Heart left ventricle (tissue), 16 donors: ENCODE results near the gene IL32. TPM values are rescaled to one million over a fixed set of nuclear protein-coding genes. Genes with fewer than 3 reads are reported as not detected.
"Not testable (repeated sequence)": the region's sequence is repeated elsewhere in the genome, so short reads cannot be mapped to it uniquely, and the experiment has no call there.

Experiments
- ATAC-seq, 4 donors: fragments of 200-7000 bp; cut with Tn5 transposase; one replicate each; pipeline ENCODE4 v1.9.1; 2020 to 2022; ENCODE audit warnings: moderate library complexity in 4 of 4, mild to moderate bottlenecking in 3 of 4, moderate number of reproducible peaks in 1 of 4
- DNase-seq, 5 donors: peaks; one replicate each; pipeline ENCODE4 v3.0.0-alpha.2; 2020
- H3K27ac ChIP-seq, 12 donors: fragments of 200-600 bp; sonication (generic) in 4 of 12; one replicate each; pipeline versions ENCODE4 v1.5.0 to v1.8.0; 2016 to 2022; ENCODE audit warnings: mild to moderate bottlenecking in 2 of 12
- H3K27me3 ChIP-seq, 9 donors: fragments of 200-600 bp; sonication (generic) in 2 of 9; one replicate each; pipeline versions ENCODE4 v1.5.1 to v1.8.0; 2016 to 2022; ENCODE audit warnings: mild to moderate bottlenecking in 3 of 9
- H3K36me3 ChIP-seq, 9 donors: fragments of 200-600 bp; sonication (generic) in 2 of 9; one replicate each; pipeline versions ENCODE4 v1.5.0 to v1.8.0; 2018 to 2022; ENCODE audit warnings: mild to moderate bottlenecking in 2 of 9
- H3K4me1 ChIP-seq, 12 donors: fragments of 200-600 bp; sonication (generic) in 4 of 12; one replicate each; pipeline versions ENCODE4 v1.5.0 to v1.8.0; 2016 to 2022; ENCODE audit warnings: mild to moderate bottlenecking in 3 of 12
- H3K4me3 ChIP-seq, 12 donors: fragments of 200-600 bp; sonication (generic) in 4 of 12; one replicate each; pipeline versions ENCODE4 v1.5.0 to v1.8.0; 2017 to 2022; ENCODE audit warnings: mild to moderate bottlenecking in 9 of 12, moderate library complexity in 4 of 12
- H3K9me3 ChIP-seq, 12 donors: fragments of 200-600 bp; sonication (generic) in 4 of 12; one replicate each; pipeline versions ENCODE4 v1.5.0 to v1.8.0; 2016 to 2022; ENCODE audit warnings: mild to moderate bottlenecking in 1 of 12
- CTCF ChIP-seq, 12 donors: fragments of 200-600 bp; sonication (generic) in 4 of 12; IDR thresholded peaks; one replicate each; pipeline versions ENCODE4 v1.5.0 to v1.8.0; 2018 to 2022; ENCODE audit warnings: antibody characterized with exemption in 12 of 12, mild to moderate bottlenecking in 5 of 12
- POLR2A ChIP-seq, 2 donors: fragments of 450-650 bp; IDR thresholded peaks; one replicate each; pipeline ENCODE4 v1.6.1; 2017; ENCODE audit warnings: antibody characterized with exemption in 2 of 2, mild to moderate bottlenecking in 2 of 2, moderate library complexity in 2 of 2
- WGBS, 4 donors: extraction: QIAGEN DNeasy Blood & Tissue Kit in 2 of 4; methylation state at CpG; one replicate each; pipeline versions ENCODE4 v1.1.5 to v1.1.7; 2013 to 2018; 5-methylcytosine and 5-hydroxymethylcytosine counted together
- intact Hi-C, 10 donors: fragments of 100-400 bp; cut with DNase I; formaldehyde crosslinking; loops; one replicate each; pipeline versions ENCODE4 v1.11.1 to v1.14.2; 2022
- polyA plus RNA-seq, 2 donors: library from polyadenylated mRNA; stranded (reverse); fragments of 200-250 nt; gene quantifications; one replicate each; pipeline ENCODE4 v1.2.3, GENCODE V29; 2013
- total RNA-seq, 9 donors: library from RNA; depleted of rRNA in 2 of 9; stranded (reverse); fragments of >200 nt in 2 of 9; fragmentation: NEBNext Ultra II Directional in 3 of 9; extraction: Animal tissue kit (Norgen Biotek cat#: 25700) in 3 of 9; gene quantifications; one replicate each; pipeline versions ENCODE4 v1.1.0 to v1.2.4, GENCODE V29; 2016 to 2023
- donor health status: ischemic (EF 13 %, LVEDD 7.1; RV severe dilation, severe dysfunction).
- donor health status: healthy with polysubstance abuse.
- donor health status: DM: no; HTN: yes; CAD: no.
- donor health status: DM: no; HTN: no; CAD: no.
- donor health status: ischemic (EF 25% LVEDD 6.9; RV normal size, moderate dysfunction).
- donor health status: ischemic (EF 25% LVEDD 5.7; RV mildly dilated, moderate dysfunction).
- donor health status: healthy.
- donor health status: DM: yes; HTN: yes; CAD: no.
- donor health status: ischemic (EF 35%, LVEDD 5.7; RV mildly dilated, moderate dysfunction).
- donor health status: nonischemic (EF 11% LVEDD 7.7; RV severe dilation, severe dysfunction).
- donor health status: DM: yes; HTN: yes; CAD: no.
- donor health status: PGD.
- donor health status: ischemic (EF 29% LVEDD 5.4; RV normal size, mild dysfunction).
- donor health status: nonischemic (EF 23%, LVEDD 6.1; RV moderate dilation, normal function).

The IL32 gene
- total and polyA plus RNA-seq, 11 donors = 20.6 to 241 (median 59.2) TPM

- H3K9me3 ChIP-seq, H3K27me3 ChIP-seq, DNase-seq, intact Hi-C loops, H3K4me3 ChIP-seq, ATAC-seq: not testable (repeated sequence)
- TF ChIP-seq CTCF (IDR thresholded peaks at IDR 0.05) = peak in 3 of 12 donors; percentile 6 to 27 (median 15)
- H3K27ac ChIP-seq = peak overlapping the region in 1 of 12 donors; percentile 58
- WGBS, 4 donors = 56 to 83% (median 65%) methylated on average over 8 to 18 of the region's 18 CpGs
- peaks cover 0 to 22% (median 6%) of the 10 kb centered on the region in 9 donors for H3K36me3 ChIP-seq
- peaks cover 0 to 39% (median 2%) of the 10 kb centered on the region in 12 donors for H3K4me1 ChIP-seq
These were observed 7.3 kb downstream of the IL32 start for GRCh38 chr16:3072576-3073263.

GRCh38 chr16:3073448-3073847, 8.0 kb downstream of the IL32 start:
- WGBS, 4 donors = 90 to 92% (median 91%) methylated on average over 7 of the region's 7 CpGs
- H3K27ac ChIP-seq = peak overlapping the region in 1 of 12 donors; percentile 52
- no peaks in the 10 kb centered on the region for H3K9me3 ChIP-seq
- TF ChIP-seq CTCF (IDR thresholded peaks at IDR 0.05) (no peak), POLR2A (IDR thresholded peaks at IDR 0.05) (no peak)
- H3K27me3 ChIP-seq = no peaks in the 10 kb centered on the region
- DNase-seq (peak in 1 of 5 donors; percentile 3), ATAC-seq (no peak)
- intact Hi-C loops = no loop called here
- H3K36me3 ChIP-seq = peaks cover 0 to 17% (median 5%) of the 10 kb centered on the region in 9 donors
- H3K4me3 ChIP-seq = no peak overlapping the region
- H3K4me1 ChIP-seq = peaks cover 0 to 32% (median 0%) of the 10 kb centered on the region in 12 donors

- TF ChIP-seq POLR2A (IDR thresholded peaks at IDR 0.05) (no peak), CTCF (IDR thresholded peaks at IDR 0.05) (no peak)
- DNase-seq (peak in 2 of 5 donors; percentile 34 to 45), ATAC-seq (peak in 3 of 4 donors; percentile 30 to 76 (median 46))
- H3K27ac ChIP-seq = peak overlapping the region in 4 of 12 donors; percentile 29 to 83 (median 50)
- H3K4me3 ChIP-seq = no peak overlapping the region
- H3K4me1 ChIP-seq = peaks cover 0 to 31% (median 0%) of the 10 kb centered on the region in 12 donors
- H3K36me3 ChIP-seq = peaks cover 0 to 13% (median 4%) of the 10 kb centered on the region in 9 donors
- no peaks in the 10 kb centered on the region for H3K27me3 ChIP-seq
- 67 to 73% (median 69%) methylated on average over 9 of the region's 9 CpGs for WGBS, 4 donors
- intact Hi-C loops = no loop called here
- H3K9me3 ChIP-seq = no peaks in the 10 kb centered on the region
These were observed 9.6 kb downstream of the IL32 start for GRCh38 chr16:3074860-3075522.

GRCh38 chr16:3075523-3075915, 10.1 kb downstream of the IL32 start:
- Histone ChIP-seq H3K36me3 (peaks cover 0 to 13% (median 4%) of the 10 kb centered on the region in 9 donors), H3K27me3 (no peaks in the 10 kb centered on the region), H3K4me3 (no peak overlapping the region), H3K4me1 (peaks cover 0 to 31% (median 0%) of the 10 kb centered on the region in 12 donors), H3K9me3 (no peaks in the 10 kb centered on the region), H3K27ac (peak overlapping the region in 4 of 12 donors; percentile 29 to 83 (median 50))
- DNase-seq = peak in 4 of 5 donors; percentile 44 to 76 (median 68)
- intact Hi-C loops = no loop called here
- TF ChIP-seq CTCF (IDR thresholded peaks at IDR 0.05) = no peak
- TF ChIP-seq POLR2A (IDR thresholded peaks at IDR 0.05) = no peak
- WGBS, 4 donors = 12 to 40% (median 25%) methylated on average over 3 to 10 of the region's 10 CpGs
- peak; percentile 27 to 76 (median 57) for ATAC-seq

- Histone ChIP-seq H3K27ac (peak overlapping the region in 2 of 12 donors; percentile 9 to 83), H3K36me3 (peaks cover 0 to 17% (median 4%) of the 10 kb centered on the region in 9 donors), H3K4me1 (peaks cover 0 to 31% (median 0%) of the 10 kb centered on the region in 12 donors)
- intact Hi-C loops, H3K9me3 ChIP-seq, H3K27me3 ChIP-seq, ATAC-seq, H3K4me3 ChIP-seq, DNase-seq: not testable (repeated sequence)
- WGBS, 4 donors = 84 to 95% (median 90%) methylated on average over 6 of the region's 6 CpGs
These were observed 10.5 kb downstream of the IL32 start for GRCh38 chr16:3075946-3076345.
